Left renal pelvis (tissue), 4 donors: ENCODE measurements around the gene IL13. TPM values are rescaled to one million over a fixed set of nuclear protein-coding genes. Genes with fewer than 3 reads are reported as not detected.

ENCODE experiments used
- DNase-seq, 4 donors: peaks; one replicate each; pipeline ENCODE4 v3.0.0-alpha.2; 2013; ENCODE audit warnings: low read depth in 4 of 4, low spot score in 3 of 4
- polyA plus RNA-seq, 4 donors: library from polyadenylated mRNA; unstranded; fragments of 120-200 nt; gene quantifications; one replicate each; pipeline ENCODE4 v1.2.1, GENCODE V29; 2013; ENCODE audit not compliant: insufficient read length in 4 of 4

IL13 gene
- polyA plus RNA-seq, 4 donors: 0.15 TPM; not detected in 3

DNA sequence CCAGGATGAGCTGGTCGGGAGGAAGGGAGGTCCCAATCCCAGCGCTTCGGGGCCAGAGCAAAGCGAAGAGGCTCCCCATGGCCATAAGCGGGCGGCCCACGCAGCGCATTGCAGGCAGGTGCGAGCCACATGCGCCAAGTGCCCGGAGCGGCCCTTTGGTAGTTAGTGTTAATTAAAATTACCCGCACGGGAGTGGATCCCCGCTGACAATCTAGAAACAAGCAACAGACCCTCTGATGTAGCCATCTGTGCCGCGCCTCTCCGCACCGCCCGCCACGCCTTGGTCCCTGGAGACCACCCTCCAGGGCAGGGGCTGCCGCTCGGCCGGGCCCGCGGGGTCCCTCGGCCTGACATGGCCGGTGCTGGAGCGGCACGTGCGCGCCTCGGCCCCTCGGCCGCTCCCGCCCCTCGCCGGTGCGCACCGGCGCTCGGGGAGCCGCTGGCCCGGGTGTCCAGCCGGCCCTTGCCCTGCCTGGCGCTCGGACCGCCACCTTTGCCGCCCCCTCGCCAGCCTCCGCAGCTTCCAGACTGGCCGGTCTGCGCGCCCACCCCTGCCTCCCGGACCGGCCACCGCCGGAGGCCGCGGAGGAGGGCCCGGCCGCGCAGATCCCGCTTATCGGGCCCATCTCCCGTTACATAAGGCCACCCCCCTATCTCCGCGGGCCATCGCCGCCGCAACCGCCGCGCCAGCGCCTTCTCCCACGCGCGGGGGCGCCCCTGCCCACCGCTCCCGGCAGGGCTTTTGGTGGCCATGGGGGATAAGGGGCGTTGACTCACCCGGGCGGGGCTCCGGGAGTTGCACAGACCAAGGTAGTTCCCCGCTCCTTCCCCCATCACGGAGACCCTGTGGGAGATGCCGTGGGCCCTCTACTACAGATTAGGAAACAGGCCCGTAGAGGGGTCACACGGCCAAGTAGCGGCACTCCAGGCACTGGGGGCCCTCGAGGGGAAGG lies 1.9 kb upstream of the IL13 start:
- DNase-seq: no peak

DNA sequence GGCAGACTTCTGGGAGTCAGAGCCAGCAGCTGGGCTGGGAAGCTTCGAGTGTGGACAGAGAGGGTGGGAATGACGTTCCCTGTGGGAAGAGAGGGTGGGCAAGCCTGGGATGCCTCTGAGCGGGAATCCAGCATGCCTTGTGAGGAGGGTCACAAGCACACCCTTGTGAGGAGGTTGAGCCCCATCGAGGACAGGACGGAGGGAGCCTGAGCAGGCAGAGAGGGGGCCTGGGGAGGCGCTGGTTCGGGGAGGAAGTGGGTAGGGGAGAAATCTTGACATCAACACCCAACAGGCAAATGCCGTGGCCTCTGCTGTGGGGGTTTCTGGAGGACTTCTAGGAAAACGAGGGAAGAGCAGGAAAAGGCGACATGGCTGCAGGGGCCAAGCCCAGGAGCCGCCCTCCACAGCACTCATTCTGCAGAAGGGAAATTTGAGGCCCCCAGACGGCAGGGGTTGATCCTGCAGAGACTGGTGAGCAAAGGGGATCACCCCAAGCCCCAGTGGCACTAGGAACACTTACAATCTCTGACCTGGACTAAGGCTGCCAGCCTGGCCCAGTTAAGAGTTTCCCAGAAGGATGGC lies 1.1 kb upstream of the IL13 start:
- DNase-seq: no peak

DNA sequence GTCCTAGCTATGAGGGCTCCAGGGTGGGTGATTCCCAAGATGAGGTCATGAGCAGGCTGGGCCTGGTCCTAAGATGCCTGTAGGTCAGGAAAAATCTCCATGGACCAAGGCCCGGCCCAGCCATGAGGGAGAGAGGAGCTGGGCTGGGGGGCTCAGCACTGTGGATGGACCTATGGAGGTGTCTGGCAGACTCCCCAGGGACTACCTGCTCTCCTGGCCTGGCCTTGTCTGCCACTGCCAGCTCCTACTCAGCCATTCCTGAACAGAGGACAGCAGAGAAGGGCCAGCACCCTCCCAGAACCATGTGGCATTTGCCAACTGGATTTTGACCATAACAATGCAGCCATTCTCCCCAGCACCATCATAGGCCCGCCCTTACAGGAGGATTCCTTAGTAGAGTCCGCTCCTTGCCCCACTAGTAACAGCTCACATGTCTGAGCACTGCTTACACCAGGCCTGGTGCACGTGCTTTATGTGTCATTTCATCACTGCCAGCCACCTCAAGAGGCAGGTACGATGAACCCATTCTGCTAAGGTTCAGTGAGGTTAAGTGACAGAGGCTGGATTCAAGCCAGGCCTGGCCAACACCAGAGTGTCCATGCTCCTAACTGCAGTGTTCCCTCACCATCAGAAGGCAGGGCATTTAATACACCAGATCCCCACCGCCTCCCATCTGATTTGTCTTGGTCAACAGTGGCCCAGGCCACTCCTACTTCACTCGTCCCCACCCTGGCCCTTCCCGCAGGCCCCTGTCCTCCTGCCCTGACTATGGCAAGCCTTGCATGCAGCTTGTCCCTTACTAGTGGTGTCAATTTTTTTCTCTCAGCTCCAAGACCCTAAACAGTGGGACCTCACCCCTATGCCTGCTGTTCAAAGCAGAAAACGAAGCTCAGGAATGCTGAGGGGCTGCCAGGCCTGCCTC lies 669 bp downstream of the IL13 start:
- no peak for DNase-seq

DNA sequence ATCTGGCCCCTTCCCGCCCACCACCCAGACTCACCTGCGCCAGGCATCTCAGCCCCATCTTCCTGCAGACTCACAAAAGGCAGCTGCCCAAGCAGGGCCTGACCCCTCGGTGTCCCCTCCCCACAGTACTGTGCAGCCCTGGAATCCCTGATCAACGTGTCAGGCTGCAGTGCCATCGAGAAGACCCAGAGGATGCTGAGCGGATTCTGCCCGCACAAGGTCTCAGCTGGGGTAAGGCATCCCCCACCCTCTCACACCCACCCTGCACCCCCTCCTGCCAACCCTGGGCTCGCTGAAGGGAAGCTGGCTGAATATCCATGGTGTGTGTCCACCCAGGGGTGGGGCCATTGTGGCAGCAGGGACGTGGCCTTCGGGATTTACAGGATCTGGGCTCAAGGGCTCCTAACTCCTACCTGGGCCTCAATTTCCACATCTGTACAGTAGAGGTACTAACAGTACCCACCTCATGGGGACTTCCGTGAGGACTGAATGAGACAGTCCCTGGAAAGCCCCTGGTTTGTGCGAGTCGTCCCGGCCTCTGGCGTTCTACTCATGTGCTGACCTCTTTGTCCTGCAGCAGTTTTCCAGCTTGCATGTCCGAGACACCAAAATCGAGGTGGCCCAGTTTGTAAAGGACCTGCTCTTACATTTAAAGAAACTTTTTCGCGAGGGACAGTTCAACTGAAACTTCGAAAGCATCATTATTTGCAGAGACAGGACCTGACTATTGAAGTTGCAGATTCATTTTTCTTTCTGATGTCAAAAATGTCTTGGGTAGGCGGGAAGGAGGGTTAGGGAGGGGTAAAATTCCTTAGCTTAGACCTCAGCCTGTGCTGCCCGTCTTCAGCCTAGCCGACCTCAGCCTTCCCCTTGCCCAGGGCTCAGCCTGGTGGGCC lies 1.9 kb downstream of the IL13 start:
- no peak for DNase-seq

DNA sequence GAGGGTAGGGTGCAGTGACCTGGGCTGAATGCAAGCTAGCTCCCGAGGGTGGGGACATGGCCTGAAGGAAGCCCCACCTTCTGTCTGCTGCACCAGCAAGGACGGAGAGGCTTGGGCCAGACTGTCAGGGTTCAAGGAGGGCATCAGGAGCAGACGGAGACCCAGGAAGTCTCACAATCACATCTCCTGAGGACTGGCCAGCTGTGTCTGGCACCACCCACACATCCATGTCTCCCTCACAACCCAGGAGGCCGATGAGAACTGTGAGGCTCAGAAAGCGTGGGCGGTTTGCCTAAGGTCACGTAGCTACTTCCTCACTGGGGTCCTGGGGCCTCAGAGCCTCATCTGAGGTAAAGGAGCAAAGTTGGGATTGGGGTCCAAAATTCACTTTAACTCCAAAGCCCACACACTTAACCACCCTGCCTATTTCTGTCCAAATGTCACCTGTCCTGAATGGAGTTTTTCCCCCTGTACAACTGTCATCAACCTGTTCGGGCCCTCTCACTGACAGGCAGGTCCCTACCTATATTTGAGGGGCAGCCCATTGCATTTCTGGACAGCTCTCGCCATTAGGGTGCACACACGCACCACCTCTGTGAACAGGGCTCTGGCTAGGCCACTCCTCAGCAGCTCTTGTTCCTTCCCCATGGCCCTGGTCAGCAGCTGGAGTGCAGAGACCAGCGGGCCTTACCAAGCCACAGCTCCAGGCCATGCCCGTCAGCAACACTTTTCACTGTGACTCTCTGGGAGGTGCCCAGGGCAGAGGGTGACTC lies 3.4 kb downstream of the IL13 start:
- no peak for DNase-seq

DNA sequence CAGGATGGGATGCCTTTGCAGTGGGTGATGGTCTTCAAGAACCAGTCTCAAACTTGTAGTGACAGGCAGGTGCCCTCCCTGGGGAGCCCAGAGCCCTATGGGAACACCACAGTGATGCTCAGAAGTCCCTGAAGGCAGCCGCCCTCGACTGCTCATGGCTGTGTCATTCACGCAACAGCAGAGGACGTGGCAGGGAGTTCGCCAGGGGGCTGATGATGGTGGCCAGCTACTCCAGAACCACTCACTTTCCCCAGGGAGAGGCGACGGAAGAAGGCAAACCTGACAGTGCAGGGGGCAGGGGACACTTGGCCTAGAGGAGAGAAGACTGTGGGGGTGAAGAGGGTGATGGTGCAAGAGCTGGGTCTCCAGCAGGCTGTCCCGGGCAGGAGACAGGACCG lies 4.0 kb downstream of the IL13 start:
- DNase-seq: no peak

DNA sequence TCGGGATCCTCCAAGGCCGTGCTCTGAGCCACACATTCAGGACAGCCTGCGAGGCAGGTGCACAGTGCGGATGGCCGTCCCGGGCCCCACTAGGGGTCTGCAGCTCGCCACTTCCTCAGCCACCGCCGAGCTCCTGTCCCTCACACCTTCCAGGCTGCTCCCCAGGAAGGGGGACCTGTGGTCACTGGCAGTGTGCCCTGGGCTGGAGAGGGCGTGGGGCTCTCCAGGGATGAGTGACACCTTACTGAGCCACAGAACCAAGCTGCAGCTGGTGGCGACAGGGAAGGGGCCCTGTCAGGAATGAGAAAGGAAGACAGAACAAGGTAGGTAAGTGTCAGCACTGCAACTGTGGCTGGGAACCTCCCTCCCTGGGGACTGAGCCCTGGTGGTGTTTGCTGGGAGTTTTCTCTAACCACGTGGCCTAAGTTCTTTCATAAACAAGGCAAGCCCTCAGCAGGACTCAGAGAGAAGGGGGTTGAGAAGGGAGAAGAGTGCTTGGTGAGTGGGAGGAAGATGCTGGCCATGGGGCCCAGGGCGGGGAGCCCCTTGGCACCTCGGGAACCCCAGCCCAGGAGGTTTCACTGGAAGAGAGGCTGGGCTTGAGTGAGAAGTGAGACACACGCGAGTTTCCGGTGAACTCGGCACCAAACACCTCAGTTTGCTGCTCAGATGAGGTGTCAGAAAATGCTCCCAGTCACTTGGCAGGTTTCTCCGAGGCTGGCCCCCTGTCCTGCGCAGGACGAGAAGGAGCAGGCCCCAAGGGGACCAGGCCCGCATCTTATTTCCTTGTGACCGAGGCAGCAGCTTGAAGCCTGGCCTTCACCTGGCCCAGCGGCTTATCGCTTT lies 5.2 kb downstream of the IL13 start:
- DNase-seq: no peak

DNA sequence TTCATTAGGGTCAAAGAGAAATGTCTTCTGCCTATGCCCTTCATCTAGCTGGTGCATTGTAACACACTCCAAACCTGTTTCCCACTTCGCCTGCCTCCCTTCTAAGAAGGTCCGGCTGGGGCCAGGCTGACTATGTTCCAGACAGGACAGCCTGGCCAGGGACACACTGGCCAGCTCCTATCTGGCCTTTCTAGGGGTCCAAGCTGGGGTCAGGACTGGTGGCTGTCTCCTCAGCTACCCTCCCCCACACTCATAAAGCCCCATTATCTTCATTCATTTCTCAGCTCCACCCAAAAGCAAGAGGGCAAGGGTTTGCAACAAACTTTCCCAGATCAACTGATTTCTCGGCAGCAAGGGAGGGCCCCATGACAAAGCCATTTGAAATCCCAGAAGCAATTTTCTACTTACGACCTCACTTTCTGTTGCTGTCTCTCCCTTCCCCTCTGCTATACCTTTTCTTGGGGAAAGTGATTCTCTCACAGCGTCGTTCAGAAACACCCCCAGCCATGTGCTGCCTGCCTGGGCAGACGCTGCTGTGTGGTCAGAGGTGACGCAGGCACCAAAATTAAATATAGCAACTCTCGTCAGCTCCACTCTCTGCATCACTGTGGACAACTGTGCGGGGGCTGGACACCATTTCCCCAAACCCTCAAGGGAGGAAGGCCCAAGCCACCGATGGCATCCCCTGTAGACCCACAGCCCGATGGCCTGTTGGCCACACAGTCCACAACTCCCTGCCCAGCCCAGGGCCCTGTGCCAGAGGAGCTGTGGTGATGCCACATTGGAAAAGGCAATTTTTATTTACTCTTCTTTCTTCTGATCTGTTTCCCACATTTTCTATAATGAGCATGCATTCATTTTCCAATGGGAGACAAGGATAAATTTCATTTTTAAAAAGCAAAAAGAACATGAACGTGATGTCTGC lies 6.1 kb downstream of the IL13 start:
- DNase-seq: no peak

DNA sequence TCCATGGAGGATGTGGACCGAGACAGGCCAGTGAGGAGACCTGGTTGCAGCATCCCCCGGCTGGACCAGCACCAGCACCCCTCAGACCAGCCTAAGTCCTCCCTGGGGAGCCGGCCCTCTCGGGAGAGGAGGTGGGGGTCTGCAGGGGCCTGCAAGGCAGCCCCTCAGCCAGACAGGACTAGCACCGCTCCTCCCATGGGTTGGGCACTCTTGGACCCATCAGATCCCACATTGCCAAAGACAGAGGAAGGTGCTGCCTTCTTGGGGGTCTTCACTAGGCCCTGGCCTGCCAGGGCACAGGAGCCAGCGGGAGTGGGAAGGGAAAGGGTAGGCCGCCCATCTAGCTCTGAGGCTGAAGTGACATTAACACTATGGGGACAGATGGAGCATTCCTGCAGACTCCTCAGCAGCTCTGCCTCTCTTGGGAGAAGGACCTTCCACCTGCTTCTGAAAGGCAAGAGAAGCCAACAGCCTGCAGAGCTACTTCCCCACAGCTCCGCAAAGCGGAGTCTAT lies 6.8 kb downstream of the IL13 start:
- no peak for DNase-seq

DNA sequence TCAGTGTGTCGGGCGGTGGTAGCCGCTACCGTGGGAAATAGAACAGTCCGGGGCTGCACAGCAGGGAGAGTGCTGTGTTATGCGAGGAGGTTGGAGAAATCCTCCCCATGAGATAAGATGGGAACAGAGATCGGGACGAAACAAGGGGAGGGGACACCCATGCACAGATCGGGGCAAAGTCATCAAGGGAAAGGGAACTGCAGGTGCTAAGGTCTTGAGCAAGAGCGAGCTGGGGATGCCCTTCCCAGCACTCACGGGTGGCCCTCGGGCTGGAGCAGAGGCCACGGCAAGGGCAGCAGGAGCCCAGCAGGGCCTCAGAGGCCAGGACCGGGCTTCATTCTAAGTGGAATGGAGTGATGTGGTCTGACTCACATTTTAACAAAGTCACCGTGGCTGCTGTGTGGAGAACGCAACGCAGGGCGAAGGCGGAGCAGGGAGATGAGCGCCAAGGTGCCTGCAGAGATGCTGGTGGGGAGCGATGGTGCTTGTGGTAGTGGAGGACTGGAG lies 7.7 kb downstream of the IL13 start:
- DNase-seq: no peak

DNA sequence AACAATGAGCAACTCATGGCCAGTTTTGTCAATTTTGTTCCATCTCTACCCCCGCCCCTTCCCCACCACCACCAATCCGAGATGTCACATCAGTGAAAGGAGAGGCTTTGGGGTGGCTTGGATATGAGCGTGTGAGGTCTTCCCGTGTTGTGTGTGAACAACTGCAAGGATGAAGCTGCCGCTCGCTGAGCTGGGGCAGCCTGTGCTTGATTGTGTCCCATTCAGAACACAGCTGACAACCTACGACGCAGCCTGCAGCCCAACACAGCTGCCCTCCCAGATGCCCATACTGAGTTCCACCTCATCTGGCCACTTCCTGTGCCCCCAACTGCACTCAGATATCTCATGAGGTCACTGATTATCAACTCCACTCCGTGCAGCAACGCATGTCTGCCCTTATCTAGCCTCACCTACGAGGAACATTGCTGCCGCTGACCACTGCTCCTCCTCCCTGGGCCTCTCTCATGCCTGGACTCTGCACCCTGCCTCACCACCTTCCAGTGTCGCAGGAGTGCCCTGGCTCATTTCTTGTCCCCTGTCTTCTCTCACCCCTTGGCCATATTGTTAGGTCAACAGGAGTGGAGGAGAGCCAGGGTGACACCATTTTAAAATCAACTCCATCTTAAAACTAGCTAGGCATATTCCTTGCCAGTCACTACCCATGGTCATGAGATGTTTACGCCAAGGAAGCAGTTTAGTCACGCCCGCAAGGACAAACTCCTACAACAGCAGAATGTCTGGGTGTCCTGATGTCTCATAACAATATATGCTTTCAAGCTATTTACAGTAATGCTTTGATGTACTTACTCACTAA lies 8.5 kb downstream of the IL13 start:
- no peak for DNase-seq

DNA sequence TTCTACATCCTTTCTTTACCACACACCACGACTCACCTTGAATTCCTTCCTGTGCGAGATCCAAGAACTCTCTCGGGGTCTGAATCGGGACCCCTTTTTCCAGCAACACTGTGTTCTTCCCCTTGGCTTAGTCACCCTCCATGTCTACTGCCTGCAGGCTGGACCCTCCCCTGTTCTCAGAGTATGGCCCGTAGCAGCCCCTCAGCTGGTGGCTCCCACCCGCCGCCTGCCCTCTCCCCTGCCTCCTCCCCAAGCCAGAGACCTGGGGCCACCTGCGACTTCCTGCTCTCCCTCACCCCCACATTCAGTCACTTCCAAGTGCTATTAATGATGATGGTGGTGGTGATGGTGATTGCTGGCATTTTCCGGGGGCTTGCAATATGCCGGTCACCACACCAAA lies 9.3 kb downstream of the IL13 start:
- DNase-seq: no peak

DNA sequence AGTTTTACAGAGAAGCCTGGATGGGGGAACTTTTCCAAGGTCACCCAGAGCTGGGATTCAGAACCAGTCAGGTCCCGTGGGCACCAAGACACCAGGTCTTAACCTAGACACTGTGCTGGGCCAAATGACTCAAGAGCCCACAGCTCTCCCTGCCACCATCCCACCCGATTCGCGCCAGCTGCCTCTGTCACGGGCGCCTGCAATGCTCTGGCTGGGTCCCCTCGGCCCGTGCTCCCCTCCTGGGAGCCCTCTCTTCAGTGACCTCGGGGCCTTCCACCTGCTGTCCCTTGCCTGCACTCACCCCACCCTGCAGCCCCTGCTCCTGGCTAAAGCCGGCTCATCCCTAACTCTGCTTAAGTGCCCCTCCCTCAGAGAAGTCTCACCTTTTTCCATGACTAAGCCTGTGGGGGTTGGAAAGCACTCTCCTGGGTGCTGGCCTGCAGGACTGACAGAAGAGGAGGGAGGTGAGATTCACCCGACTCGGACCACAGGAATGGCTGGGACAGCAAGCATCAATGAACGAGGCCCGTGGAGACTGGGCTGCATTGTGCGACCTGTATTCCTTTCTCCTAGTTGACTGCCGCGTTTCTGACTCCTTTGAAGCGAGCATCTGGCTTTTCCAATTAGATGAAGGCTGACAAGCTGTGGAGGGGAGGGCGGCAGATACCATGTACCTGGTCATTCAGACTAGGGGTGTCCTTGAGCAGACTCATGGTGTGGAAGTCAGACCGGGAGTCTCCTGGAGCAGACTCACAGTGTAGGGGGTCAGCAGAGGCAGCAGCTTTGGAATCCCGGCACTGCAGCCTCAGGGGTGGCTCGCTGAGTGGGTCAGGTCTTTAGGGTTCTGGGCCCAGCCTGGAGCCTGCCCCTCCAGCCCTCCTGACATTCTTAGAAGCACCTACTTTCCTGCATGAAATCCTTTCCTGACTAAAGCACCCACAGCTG lies 10.1 kb downstream of the IL13 start:
- no peak for DNase-seq

DNA sequence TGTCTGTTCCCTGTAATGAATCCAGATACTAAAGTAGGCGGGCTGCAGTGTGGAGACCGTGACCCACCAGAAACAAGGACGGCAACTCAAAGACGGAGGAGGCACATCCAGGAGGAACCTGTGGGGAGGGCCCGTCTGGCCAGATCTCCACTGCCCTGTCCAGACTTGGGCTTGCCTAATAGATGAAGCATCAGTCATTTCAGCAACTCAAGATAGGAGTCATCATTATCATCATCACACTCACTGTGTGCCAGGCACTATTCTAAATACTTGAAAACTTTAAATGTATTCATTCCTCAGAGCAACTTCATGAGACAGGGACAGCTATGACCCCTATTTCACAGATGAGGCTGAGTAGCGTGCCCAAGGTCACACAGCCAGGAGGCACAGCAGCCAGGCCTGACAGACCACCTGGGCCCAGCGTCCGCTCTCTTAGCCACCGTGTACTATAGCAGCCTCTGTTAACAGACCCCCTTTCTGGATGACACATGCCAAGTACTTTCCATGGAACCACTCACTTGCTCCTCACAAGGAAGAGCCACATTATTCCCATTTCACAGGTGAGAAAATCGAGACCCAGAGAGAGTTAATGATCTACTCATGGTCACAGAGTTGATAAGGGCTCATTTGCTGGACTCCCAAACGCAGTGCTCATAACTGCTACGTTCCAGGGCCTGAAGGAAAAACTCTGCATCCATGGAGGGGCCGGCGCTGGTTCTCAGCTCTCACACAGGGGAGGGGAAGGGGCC lies 10.9 kb downstream of the IL13 start:
- no peak for DNase-seq
